Stimulated activated CD8-positive, alpha-beta memory T cell treated with anti-CD3 and anti-CD28 coated beads, Interleukin-4, amount 100 ng/mL, for 4 hours (primary cell): ENCODE data around the gene POLR2L.

Experiments
- DNase-seq, 2 donors: peaks; one replicate each; pipeline ENCODE4 v3.0.0-alpha.2; 2020; ENCODE audit warnings: low read depth in 2 of 2, low spot score in 1 of 2

Gene POLR2L

DNA sequence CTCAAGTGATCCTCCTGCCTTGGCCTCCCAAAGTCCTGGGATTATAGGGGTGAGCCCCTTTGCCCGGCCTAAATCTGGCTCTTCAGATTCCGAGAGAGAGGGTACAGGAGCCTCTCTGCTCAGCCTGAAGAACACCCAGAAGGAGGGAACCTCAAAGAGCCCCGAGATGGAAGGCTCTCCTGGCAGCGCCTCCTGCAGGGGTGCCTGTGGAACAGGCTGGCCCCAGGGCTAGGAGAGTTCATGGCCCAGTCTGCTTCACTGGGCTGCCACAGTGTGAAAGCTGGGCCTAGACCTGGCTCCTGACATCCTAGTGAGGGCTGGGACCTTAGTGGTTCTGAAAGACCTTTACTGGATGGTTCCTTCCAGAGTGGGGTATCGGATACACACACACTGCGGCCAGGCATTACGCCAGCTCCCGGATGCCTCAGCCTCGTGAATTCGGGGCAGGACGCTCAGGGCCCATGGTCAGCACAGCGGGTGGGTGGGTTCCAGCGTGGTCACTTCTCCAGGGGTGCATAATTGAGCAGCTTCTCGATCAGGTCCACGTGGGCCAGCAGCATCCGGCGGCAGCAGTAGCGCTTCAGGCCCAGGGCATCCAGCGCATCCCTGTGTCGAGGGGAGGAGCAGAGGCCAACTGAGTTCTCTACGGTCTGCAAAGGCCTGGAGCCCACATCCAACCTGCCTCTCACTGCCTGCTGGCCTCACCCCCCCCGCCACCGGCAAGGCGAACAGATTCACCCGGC is 2.3 kb downstream of the POLR2L start:
- no peak for DNase-seq

DNA sequence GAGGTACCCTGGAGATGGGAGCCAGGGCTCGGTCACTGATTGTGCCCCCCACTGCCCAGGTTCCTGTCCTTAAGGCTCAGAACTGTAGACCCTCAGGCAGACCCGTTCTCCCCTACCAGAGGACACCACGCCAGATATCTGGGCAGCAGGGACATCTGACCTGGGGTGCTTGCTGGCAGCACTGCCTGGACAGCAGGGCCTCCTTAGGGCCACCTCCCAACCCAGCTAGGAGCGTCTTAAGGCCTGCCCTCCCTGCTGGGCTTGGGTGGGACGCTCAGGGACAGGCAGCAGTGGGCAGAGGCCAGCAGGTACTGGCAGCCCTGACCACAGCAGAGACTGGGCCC is 3.1 kb downstream of the POLR2L start:
- no peak for DNase-seq

DNA sequence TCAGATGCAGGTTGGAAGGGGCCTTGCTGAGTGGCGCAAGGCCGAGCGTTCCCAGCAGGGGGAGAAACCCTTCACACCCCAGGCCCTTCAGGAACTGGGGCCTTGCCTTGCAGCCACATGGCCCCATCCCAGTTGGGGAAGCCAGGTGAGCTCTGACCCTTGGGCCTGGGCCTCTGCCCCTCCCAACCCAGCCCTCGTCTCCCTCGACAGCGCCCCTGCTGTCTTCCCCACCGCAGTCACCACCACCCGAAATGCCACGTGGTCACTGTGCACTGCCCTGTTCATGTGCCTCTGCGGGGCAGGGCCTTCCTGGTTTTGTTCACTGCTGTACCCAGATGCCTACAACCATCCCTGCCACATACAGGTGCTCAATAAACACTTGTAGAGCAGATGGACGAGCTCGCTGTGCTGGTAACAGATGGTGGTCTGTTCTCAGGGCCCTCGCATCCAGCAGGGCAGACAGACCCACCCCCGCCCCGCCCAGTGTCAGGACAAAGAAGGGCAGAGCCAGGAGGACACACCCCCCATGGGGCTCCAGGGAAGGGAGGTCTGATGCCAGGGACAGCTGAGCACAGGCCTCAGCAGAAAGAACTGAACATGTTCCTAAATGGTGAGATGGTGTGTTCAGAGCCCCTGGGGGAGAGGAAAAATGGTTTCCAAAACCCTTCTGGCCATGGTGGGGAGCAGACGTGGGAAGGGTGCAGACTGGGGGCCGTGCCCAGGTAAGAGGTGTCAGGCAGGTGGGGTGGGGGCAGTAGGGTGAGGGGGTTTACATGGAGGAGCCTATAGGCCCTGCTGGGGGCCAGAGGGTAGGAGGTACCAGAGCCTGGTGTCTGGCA is 3.7 kb downstream of the POLR2L start:
- DNase-seq, result no peak

DNA sequence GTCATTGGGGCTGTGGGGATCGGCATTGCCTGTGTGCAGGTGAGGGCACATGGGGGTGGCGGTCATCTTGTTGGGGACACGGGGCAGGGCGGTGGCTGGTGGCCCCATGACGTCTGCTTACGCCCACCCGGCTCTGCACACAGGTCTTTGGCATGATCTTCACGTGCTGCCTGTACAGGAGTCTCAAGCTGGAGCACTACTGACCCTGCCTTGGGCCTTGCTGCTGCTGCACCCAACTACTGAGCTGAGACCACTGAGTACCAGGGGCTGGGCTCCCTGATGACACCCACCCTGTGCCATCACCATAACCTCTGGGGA is 4.4 kb downstream of the POLR2L start:
- DNase-seq, result no peak

DNA sequence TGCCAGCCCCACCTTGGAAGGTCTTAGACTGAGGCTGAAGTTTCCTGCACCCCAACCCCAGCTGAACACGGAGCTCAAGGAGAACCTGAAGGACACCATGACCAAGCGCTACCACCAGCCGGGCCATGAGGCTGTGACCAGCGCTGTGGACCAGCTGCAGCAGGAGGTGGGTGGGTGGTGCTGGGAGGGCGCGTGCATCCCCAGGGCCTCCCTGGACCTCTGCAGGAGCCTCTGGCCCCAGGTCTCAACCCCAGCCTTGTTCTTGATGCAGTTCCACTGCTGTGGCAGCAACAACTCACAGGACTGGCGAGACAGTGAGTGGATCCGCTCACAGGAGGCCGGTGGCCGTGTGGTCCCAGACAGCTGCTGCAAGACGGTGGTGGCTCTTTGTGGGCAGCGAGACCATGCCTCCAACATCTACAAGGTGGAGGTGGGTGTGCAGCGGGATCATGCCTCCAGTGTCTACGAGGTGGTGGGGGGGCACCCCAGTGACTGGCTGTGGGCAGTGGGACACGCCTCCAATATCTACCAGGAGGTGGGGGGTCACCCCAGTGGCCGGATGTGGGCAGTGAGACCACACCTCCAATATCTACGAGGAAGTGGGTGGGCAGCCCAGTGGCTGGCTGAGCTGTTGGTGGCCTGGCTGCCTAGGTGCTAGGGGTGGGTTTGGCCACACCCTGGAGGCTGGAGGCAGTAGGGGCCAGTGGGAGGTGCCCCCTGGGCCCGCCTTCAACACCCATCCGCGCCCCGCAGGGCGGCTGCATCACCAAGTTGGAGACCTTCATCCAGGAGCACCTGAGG is 4.9 kb downstream of the POLR2L start:
- DNase-seq, result no peak

DNA sequence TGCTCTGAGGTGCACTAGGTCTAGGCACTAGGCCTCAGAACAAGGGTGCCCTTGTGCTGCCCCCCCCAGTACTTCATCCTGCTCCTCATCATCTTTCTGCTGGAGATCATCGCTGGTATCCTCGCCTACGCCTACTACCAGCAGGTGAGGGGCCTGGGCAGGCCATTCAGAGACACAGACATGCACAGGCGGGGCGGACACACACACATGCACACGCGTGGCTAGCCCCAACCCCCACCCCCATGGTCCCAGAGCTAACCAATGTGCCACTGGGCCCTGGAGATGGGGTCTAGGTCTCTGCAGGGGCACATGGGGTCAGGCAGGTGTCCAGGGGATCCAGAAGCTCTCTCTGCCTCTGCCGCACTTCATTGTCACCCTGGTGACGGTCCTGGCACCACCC is 5.6 kb downstream of the POLR2L start:
- no peak for DNase-seq

DNA sequence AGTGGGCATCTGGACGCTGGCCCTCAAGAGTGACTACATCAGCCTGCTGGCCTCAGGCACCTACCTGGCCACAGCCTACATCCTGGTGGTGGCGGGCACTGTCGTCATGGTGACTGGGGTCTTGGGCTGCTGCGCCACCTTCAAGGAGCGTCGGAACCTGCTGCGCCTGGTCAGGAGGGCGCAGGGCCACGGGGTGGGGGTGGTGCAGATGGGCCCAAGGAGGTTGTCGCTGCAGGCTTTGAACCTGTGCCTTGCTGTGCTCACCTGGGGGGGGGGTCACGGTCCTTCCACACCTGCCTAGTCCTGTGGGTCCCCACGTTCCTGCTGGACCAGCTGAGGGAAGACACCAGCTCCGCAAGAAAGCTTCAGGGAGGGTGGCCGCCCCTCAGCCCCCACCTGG is 6.1 kb downstream of the POLR2L start:
- DNase-seq, result no peak

DNA sequence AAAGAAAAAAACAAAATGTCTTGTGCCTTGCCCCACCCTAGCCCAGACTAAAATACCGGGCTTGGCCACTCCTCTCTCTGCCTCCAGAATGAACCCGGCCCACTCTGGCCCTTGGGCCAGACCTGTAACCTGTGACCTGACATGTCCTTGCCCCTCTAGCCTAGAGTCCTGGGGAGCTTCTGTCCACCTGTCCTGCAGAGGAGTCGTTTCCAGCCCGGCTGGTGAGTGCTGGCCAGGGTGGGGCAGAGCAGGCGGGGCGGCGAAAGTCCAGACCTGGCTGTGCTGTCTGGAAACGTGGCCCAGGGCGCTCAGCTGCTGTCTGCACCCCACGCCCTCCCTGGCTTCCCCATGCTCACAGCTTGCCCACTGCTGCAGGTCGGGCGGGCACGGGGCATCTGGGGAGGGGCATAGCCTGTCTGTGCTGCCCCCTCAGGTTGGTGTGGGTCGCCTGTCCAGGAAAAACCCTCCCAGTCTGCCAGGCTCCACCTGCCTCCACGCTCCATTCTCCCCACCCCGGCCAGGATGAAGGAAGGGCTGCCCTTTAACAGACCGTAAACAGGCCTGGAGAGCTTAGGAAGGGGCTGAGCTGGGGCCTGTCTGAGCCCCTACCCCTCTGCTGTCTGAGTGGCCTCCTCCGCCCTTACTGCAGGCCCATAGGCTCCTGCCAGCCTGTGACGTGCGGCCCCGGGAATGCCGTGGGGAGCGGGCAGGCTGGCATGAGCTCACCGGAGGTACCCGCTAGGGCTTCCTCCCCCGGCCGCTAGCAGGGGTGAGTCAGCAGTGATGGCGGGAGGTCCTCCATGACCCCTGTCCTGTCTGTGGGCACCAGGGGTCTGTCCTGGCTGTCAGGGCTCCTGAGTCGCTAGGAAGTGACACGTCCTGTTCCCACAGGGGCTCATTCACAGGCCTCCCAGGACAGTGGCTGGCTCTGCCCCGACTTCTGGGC is 7.7 kb downstream of the POLR2L start:
- DNase-seq, result no peak

DNA sequence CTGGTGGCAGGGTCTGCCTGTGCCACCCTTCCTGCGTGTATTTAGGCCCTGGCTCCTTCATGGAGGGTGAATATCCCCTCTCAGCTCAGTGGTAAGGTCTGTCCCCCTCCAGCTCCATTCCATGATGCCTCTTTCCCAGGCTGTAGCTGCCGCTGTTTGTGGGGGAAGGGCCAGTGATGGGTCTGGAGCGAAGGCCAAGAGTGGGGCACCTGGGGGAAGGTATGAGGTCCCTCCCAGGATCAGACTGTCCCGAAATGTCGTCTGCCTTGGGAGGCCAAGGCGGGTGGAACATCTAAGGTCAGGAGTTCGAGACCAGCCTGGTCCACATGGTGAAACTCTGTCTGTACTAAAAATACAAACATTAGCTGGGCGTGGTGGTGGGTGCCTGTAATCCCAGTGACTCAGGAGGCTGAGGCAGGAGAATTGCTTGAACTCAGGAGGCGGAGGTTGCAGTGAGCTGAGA is 8.4 kb downstream of the POLR2L start:
- DNase-seq, result no peak

DNA sequence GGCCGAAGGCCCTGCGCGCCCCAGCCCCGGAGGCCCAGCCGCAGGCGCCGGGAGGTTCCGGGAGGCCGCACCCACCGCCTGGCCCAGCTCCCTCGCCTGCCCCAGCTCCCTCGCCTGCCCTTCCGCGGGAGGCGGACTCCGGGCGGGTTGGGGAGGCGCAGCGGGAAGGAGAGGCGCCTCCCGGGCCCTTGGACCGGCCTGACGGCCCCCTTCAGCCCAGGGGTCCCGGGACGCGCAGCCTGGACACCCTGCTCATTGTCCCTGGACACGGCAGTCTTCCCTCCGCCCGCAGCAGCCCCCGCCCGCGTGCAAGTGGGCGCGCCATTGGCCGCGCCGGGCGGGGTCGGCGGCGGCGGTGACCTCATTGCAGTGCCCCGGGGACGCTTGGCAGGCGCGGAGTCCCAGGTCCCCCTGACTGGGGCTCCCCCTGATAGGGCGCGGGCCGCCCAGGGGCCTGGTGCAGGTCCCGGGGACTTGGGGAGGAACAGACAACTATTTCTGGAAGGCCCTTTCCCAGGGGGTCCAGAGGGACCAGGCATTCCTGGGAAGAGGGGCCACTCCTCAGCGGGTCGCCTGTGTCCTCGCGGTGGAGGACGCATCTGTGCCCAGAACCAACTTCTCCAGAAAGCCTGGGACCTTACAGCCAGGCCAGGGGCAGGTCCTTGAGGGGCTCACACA is 9.1 kb downstream of the POLR2L start:
- DNase-seq, result no peak

DNA sequence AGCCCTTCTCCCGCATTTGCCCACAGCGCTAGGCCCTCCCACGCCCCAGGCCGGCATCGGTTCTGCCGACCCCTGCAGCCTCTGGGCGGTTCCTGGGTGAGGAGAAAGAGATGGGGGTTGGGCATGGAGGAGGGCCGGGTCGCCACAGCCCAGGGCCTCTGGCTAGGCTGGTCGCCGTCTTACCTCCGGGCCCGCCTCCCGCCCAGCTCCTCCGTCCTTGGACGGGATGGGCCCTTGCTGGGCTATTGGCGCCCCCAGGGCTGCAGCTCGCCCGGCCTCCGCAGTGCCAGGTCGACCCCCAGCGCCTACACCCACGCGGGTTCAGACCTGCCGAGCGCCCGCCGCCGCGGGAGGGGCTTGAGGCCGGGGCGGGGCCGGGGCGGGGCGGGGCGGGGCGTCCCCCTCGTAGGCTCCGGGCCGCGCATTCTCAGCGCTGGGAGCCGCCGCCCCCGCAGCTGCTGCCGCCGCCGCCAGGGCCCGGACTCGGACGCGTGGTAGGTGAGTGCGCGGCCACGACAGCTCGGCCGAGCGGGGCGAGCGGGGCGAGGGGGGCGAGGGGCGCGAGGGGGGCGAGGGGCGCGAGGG is 9.7 kb downstream of the POLR2L start, which contains the start of gene CD151:
CD151 (plus strand) TSS at position 424 of the 585 bp plus-strand sequence. CDS start 3,118 bp downstream, outside the sequence.
- DNase-seq, result no peak

DNA sequence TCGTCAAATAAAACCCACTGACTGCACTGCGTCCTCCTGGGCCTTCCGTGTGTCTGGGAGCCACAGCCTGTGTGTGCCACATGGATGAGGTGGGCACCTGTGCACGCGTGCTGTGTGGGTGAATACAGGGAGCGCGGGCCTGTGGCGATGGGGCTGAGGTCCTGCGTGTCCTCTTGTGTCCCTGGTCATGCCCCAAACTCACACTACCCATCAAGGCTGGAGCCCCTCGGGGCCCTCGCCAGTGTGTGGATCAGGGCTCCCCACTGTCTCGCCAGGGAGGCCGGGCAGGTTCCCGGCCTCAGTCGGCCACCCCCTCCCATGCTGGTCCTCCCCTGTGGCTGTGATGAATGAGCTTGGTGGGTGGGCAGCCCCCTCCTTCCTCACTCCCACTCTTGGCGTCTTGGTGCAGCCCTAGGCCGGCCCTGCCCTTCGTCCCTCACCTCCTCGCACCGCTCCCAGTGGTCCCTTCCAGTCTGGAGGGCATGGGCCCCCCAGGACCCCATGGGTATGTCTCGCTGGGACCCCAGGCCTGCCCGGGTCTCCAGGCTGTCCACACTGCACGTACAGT is 10.3 kb downstream of the POLR2L start:
- DNase-seq, result no peak

DNA sequence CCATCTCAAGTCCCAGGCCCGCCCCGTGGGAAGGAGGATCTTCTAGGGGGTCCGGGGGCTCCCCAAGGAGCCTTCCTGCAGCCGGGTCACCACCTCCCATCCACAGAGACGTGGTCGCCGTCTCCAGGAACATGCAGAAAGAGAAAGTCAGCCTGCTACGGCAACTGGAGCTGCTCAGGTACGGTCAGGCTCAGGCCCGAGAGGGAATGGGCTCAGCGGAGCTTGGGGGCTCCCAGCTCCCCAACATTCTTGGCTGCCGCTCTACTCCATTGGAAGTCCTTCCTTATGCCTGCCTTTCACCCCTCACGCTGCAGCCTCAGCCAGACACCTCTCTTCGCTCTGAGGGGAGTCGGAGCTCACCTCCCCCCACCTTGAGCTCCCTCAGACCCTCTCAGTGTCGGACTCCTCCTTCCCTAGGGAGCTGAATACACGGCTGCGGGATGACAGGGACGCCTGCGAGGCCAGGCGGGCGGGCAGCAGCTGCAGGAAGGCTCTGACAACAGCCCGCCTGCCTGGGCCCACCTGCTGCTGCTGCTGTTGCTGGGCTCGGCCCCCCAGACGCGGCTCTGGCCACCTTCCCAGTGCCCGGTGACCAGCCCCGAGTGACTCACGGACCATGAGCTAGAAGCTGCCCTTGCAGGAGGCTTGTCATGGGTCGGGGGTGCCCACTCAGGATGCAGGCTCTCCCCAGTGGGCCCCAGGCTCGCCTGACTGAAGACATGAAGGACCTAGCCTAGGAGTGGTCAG is 11.0 kb downstream of the POLR2L start:
- no peak for DNase-seq

DNA sequence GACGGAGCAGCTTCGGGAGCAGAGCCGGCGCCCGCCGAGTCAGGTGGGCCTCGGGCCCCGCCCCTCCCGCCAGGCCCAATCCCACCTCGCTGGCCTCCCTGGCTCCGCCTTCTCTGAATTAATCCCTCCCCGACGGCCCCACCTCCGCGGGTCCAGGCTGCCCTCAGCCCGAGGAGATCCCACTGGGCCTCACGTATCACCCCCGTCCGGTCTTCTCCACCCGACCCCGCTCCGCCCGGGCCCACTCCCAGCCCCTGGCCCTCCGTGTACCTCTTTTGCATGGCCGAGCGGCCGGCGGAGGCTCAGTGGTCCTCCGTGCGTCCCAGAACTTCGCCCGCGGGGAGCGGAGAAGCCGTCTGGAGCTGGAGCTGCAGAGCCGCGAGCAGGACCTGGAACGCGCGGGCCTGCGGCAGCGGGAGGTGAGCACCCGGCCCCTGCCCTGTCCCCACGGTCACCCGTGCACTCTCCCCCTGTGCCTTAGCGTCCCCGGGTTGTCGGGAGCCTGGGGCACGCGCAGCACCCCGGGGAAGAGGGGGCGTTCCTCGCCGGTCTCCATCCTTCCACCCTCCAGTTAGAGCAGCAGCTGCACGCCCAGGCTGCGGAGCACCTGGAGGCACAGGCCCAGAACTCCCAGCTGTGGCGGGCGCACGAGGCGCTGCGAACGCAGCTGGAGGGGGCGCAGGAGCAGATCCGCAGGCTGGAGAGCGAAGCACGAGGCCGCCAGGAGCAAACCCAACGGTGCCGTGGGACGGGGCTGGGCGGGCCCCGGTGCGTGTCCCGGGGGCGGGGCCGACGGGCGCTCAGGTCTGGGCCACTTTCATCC is 11.8 kb downstream of the POLR2L start:
- DNase-seq, result no peak

DNA sequence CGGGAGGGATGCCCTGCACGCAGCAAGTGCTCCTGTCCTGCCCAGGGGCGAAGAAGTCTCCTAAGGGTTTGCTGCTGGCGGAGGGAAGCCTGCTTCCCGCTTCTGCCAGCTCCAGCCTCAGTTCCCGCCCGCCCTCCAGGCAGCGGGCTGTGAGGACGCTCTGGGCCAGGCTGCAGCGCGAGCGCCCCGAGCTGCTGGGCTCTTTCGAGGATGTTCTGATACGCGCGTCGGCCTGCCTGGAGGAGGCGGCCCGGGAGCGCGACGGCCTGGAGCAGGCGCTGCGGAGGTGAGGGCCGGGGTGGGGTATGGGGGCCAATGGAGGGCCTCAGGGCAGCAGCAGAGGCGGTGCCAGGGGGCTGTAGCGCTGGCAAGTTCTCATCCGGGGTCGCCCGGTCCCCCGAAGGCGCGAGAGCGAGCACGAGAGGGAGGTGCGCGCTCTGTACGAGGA is 12.5 kb downstream of the POLR2L start:
- DNase-seq, result no peak

DNA sequence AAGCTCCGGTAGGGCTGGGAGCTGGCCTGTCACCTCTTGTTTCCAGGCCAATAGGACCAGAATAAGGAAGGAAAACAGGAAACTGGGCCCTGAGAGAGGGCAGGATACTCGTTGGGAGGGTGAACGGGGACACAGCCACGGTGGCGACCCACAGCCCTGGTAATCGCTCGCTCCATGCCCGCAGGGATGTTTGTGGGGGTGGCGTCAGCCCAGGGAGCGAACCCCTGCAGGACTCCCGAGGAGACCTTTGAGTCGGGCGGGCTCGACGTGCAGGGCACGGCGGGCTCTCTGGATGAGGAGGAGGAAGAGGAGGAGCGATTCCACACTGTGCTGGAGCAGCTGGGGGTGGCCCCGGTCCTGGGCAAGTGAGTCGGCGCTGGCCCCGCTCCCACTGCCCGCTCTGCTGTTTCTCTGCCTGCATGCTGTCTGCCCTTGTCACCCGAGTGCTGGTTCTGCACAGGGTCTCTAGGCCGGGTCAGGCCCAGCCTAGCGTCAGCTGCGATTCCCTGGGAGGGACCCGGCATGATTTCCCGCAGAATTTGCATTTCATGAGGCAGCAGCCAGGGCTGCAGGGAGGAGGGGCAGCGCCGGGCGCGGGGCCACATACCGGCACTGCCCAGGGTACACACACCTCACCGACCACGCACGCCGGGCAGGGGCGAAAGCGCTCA is 13.0 kb downstream of the POLR2L start:
- DNase-seq, result no peak

DNA sequence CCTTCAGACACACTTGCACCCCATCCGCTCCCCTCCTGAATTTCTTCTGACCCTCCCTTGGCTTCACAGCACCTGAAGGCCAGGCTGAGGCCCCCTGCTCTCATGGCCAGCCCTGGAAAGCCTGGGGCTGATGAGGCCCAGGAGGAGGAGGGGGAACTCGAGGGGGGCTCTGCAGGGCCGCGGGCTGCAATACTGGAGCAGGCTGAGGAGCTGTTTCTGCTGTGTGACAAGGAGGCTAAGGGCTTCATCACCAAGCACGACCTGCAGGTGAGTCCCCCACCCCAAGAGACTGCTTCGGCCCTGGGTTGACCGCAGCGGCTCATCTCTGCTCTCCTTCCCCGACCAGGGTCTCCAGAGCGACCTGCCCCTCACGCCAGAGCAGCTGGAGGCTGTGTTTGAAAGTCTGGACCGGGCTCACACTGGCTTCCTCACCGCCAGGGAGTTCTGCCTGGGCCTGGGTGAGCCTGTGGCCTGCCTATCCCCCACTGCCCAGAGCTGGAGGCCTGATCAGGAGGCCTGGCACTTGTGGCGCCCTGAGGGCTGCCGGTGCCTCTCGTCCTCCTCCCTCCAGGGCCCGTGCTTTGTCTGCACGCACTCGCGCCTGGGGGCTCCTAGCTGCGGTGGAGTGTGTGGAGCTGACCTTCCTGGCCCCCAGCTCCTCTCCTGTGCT is 13.7 kb downstream of the POLR2L start:
- DNase-seq, result no peak
